HEK293 (cell line): ENCODE results near the gene PDE12.

Source experiments
- GLI4 ChIP-seq: fragments of 450-650 bp; formaldehyde crosslinking; IDR thresholded peaks from 2 replicates; pipeline ENCODE4 v1.5.1; 2016; ENCODE audit warnings: missing biosample characterization, missing genetic modification characterization
- PBX3 ChIP-seq: sonication (generic); formaldehyde crosslinking; IDR thresholded peaks from 2 replicates; pipeline ENCODE4 v1.8.1; 2022; ENCODE audit warnings: mild to moderate bottlenecking, moderate library complexity, missing genetic modification reagents
- YY1 ChIP-seq: fragments of 450-650 bp; formaldehyde crosslinking; IDR thresholded peaks from 2 replicates; pipeline ENCODE4 v1.5.1; 2018; ENCODE audit warnings: missing biosample characterization, missing genetic modification characterization
- ZNF24 ChIP-seq: fragments of 450-650 bp; formaldehyde crosslinking; IDR thresholded peaks from 2 replicates; pipeline ENCODE4 v1.5.1; 2016; ENCODE audit warnings: missing biosample characterization, missing genetic modification characterization
- ZNF416 ChIP-seq: fragments of 450-650 bp; formaldehyde crosslinking; IDR thresholded peaks from 2 replicates; pipeline ENCODE4 v1.5.1; 2016; ENCODE audit warnings: missing biosample characterization, missing genetic modification characterization
- ZNF514 ChIP-seq: fragments of 450-650 bp; formaldehyde crosslinking; IDR thresholded peaks from 2 replicates; pipeline ENCODE4 v1.5.1; 2016; ENCODE audit warnings: missing biosample characterization, missing genetic modification characterization
- ZNF548 ChIP-seq: fragments of 450-650 bp; formaldehyde crosslinking; IDR thresholded peaks from 2 replicates; pipeline ENCODE4 v1.5.1; 2016; ENCODE audit warnings: missing biosample characterization, missing genetic modification characterization
- TF ChIP-seq, protein P1 (sequence below): fragments of 450-650 bp; formaldehyde crosslinking; IDR thresholded peaks from 2 replicates; pipeline ENCODE4 v1.5.0; 2017; ENCODE audit warnings: missing biosample characterization, missing genetic modification characterization, borderline replicate concordance
- TF ChIP-seq, protein P2 (sequence below): IDR thresholded peaks from 2 replicates; pipeline ENCODE4 v1.6.1; 2011; ENCODE audit warnings: mild to moderate bottlenecking, low read depth, low read length, borderline replicate concordance

GRCh38 chr3:57575966-57576626 lies 20.0 kb downstream of the PDE12 start:
- TF ChIP-seq ZNF514 (tag by site-specific recombination), result no peak
- no peak for TF ChIP-seq ZNF416 (tag by site-specific recombination)
- TF ChIP-seq YY1 (tag by site-specific recombination), result no peak
- TF ChIP-seq, protein P1, sequence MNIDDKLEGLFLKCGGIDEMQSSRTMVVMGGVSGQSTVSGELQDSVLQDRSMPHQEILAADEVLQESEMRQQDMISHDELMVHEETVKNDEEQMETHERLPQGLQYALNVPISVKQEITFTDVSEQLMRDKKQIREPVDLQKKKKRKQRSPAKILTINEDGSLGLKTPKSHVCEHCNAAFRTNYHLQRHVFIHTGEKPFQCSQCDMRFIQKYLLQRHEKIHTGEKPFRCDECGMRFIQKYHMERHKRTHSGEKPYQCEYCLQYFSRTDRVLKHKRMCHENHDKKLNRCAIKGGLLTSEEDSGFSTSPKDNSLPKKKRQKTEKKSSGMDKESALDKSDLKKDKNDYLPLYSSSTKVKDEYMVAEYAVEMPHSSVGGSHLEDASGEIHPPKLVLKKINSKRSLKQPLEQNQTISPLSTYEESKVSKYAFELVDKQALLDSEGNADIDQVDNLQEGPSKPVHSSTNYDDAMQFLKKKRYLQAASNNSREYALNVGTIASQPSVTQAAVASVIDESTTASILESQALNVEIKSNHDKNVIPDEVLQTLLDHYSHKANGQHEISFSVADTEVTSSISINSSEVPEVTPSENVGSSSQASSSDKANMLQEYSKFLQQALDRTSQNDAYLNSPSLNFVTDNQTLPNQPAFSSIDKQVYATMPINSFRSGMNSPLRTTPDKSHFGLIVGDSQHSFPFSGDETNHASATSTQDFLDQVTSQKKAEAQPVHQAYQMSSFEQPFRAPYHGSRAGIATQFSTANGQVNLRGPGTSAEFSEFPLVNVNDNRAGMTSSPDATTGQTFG (tag by site-specific recombination), result no peak
- no peak for TF ChIP-seq ZNF548 (tag by site-specific recombination)
- TF ChIP-seq GLI4 (tag by site-specific recombination), result no peak
- TF ChIP-seq, protein P2, sequence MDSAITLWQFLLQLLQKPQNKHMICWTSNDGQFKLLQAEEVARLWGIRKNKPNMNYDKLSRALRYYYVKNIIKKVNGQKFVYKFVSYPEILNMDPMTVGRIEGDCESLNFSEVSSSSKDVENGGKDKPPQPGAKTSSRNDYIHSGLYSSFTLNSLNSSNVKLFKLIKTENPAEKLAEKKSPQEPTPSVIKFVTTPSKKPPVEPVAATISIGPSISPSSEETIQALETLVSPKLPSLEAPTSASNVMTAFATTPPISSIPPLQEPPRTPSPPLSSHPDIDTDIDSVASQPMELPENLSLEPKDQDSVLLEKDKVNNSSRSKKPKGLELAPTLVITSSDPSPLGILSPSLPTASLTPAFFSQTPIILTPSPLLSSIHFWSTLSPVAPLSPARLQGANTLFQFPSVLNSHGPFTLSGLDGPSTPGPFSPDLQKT, result no peak
- no peak for TF ChIP-seq PBX3 (CRISPR knock-in tag)
- no peak for TF ChIP-seq ZNF24 (tag by site-specific recombination)
